HG03045 (cell line): Measurements from ENCODE around the gene TELO2.
"Not testable (repeated sequence)": the region's sequence is repeated elsewhere in the genome, so short reads cannot be mapped to it uniquely, and the experiment has no call there.

Experiments
- ATAC-seq: cut with Tn5 transposase; IDR thresholded peaks from one replicate; pipeline ENCODE4 v1.9.1; 2021; ENCODE audit warnings: mild to moderate bottlenecking, moderate library complexity; ENCODE audit not compliant: unreplicated experiment

The TELO2 gene

DNA sequence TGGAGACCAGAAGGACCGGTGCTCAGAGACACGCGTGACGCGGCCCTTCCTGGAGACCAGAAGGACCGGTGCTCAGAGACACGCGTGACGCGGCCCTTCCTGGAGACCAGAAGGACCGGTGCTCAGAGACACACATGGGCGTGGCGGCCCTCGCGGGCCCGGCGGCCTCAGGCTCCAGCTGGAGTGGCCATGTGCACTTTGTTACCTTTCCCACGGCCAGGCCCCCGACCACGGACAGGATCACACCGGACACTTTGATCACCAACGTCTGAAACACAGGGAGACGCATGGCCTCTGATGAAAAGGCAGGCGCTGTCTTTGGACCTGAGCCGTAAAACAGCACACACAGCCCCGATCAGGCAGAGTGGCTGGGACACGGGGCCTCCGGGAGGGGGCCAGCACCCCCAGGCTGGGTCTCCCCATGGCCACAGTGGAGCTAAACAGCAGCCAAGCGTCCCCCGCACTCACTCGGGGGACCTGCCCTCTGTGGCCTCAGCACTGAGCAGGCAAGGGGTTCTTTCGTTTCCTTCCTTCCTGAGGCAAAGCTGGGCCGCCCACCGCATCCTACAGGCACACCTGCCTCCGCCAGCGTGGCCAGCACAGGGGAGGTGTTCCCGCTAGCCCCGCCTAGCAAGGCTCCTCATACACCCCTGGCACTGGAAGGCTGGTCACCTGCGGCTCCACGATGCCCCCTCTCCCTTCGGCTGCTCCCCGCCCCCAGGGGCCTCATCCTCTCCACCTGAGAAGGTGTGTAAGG lies 35.5 kb upstream of the TELO2 start:
- no peak for ATAC-seq

DNA sequence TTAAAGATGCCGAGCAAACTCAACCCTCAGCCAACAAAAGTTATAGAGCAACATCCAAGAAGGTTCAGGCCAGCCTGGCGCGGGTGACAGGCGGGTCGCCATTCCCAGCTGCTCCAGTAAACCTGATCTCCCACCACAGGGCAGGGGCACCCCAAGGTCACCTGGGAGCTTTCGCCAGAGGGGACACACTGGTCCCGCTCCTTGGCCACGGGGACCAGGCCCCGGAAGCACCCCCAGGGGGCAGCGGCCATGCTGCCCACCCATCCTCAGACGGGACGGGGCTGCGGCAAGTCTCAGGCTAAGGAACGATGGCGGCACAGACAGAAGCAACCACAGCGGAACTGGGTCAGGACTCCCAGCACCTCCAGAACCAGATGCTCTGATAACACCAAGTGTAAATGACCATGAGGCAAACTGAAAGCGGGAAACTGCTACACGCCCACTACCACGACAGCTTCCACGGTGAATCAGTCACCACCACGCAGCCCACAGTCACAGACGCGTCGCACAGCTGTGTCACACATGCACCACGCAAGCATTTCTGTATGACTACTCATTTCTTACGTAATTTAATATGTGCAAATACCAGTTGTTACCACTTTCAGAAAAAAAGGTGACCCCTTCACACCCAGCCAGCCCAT lies 34.7 kb upstream of the TELO2 start:
- no peak for ATAC-seq

DNA sequence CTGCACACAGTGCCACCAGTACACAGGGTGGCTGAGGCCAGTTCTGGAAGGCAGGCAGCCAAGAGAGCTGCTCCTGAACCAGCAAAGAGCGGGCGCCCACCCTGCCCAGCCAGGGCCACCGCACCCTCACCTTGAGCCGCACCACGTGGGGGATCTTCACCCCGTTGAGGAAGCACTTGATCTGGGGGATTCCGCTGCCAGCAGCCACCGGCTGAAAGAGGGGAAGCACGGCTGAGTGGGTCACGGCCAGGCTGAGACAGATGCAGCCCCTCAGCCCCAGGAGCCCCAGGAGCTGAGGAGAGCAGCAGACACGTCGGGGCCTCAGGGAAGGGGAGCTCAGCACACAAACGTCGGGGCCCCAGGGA lies 34.2 kb upstream of the TELO2 start:
- no peak for ATAC-seq

DNA sequence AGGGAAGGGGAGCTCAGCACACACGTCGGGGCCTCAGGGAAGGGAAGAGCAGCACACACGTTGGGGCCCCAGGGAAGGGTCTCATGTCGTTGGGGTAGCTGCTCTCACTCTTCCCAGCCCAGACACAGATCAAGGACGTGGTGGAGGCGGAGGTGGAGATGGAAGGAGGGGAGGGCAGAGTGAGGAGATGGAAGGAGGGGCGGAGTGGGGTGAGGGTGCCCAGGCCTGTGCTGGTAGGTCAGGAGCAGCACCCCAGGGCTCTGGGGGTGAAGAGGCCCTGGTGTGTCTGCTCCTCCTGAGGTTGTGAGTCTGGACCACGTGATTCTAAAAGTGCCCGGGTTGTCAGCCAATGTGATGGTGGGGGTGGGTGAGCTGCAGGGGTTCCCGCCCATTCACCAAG lies 33.2 kb upstream of the TELO2 start:
- no peak for ATAC-seq

DNA sequence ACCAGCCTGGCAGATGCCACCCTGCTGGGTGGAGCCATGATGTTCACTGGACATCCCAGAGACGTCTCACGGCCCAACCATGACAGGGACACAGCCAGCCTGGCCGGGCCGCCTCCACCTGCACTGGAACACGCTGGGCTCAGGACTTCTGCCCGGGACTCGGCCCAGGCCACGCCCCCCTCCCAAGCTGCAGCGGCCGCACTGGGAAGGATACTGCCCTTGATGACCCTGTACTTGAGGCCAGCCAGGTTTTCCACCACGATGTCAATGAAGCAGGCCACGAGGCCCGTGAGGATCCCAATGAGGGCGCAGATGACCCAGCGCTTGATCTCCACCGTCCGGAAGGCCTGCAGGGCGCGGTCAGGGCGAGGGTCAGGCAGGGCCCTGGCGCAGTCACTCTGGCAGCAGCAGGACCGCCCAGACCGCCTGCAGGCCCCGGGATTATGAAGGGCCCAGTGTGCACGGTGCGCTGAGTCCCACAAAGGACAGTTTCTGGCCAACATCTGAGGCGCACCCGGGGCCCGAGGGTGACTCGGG lies 32.5 kb upstream of the TELO2 start:
- no peak for ATAC-seq

DNA sequence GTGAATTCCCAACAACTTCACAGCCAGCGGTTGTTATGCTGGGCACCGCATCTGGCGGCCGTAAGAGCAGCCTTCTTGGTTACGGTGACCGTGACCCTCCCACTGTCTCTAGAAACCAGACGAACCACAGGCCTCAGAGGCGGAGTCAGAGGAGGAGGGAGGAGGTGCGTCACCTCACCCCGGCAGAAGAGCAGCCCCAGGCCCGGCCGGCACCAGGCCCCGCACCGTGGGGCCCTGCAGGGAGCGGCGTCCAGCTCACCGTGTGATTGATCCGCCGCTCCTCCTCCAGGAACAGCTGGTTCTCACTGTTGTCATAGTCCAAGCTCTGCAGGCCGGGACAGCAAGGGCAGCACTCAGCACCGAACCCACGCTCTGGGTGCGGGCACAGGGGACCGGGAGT lies 32.0 kb upstream of the TELO2 start:
- ATAC-seq, result no peak

DNA sequence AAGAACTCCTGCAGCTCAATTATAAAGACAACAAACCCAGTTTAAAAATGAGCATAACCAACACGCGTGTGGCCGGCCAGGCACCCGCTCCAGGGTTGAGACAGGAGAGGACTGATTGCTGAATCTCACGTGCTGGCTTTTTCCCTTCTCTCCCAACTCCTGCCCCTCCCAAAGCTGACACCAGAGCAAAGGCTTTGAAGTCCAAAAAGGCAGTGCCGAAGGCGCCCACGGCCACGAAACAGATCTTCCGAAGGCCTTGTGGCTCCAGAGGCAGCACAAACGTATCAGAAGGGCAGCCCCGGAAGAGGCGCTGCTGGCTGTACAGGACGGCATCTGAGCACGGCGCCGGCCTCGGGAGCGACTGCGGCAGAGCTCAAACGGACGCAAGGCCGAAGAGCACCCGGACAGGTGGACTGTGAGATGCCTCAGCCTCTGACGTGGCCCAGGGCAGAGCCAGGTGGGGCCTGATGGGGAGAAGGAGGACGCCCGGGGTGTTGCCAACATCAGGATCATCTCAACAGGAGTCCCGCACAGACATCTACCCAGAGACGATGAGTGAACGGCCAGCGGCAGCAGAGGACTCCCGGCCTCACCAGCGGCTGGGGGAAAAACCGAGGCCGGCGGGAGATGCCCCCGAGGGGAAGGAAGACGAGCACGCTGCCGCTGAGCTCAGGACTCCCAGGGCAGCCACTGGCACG lies 28.8 kb upstream of the TELO2 start:
- ATAC-seq, result no peak

DNA sequence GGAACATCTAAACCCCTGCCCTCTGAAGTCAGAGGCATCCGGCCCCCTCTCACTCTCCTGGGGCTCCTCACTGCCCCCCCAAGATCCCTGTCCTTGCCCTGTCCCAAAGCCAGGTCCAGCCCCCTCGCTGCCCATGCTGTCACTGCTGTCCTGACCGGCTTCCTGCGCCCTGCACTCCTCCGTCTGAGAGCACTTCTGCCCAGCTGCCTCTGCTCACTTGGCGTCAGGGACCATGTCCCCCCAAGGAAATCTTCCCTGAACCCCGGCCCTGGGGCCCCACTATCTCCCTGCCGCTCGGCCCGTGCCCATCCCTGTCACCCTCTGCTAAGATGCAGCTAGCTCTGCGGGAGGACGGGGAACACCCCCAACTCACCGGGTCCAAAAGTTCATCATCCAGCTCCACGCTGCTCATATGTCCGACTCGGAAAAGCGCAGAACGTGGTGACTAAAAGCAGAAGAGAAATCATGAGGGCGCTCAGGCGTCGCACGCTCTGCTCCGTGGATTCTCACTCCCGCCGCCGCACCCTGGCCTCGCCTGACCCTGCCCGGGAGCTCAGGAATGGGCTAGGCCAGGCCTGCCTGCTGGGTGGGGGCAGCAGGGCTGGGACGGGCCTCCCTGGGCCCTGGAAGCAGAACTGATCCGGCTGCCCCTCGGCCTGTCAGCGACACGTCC lies 28.1 kb upstream of the TELO2 start:
- no peak for ATAC-seq

DNA sequence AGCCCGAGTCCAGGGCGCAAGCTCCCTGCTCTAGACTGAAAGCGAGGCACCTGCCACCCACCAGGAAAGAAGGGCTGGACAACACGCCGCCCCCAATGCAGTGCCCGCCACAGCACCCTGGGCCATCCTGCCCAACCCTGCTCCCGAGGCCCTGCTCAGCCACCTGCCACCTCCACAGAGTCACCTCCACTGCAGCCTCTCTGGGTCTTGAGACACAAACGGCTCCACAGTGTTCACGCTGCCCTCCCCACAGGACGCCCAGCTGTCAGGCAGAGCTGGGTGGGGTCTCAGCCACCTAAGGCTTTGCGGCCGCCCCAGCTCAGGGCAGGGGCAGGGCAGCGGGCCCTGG lies 27.6 kb upstream of the TELO2 start:
- ATAC-seq, result no peak

DNA sequence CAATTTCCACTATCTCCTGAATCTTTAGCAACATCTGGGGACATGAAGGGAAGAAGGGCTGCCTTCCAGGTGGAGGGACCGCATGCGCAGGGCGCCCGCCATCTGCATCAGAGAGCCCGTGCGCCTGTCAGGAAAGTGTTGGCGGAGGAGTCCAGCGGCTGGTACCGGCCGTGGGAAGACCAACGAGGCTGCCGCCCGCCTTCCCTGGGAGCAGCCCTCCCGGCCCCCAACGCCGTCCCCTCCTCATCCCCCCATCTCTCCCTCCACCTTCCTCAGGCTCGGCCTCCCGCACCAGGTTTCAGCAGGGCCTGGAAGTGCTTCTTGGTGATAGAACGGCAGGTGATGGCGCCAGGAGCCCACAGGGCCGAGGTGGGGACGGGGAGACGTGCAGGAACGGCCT lies 27.1 kb upstream of the TELO2 start:
- no peak for ATAC-seq

DNA sequence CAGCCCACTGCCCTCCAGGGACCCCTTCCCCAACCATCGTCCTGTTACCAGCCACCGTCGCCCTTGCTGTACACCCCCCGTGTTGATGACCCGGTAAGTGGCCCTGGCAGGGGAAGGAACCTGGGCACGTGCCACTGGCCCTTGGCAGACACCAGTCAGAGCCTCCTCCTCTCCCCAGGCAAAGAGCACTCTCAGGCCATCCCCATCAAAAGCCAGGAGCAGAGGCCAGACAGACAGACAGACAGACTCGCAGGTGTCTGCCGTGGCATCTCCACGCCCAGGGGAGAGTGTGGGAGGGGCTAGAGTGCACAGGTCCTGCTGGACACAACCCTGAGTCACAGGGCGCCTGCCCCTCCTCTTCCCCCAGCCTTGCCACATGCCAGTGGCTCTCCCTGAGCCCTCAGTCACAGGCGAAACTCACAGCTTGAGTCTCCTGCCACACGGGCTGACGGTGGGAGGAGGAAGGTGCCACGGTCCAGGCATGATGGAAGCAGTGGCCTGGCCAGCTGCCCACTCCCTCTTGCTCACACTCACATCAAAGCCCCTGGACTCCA lies 26.1 kb upstream of the TELO2 start:
- no peak for ATAC-seq

DNA sequence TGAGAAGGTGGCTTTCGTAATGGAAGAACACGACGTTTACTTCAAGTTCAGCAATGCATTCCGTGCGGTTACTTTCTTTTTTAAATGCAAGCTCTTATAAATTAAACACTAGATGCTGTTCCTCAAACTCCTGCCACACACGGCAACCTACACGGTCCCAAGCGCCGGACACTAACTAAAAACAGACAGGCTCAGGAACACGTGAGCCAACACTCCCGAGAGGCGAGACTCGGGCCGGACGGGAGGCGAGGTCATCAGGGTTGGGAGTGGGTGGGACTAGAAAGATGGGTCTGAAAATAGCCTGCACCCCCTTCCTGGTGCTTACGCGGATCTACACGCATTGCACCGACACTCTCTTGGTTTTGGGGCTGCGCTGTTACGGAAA lies 24.7 kb upstream of the TELO2 start:
- no peak for ATAC-seq

DNA sequence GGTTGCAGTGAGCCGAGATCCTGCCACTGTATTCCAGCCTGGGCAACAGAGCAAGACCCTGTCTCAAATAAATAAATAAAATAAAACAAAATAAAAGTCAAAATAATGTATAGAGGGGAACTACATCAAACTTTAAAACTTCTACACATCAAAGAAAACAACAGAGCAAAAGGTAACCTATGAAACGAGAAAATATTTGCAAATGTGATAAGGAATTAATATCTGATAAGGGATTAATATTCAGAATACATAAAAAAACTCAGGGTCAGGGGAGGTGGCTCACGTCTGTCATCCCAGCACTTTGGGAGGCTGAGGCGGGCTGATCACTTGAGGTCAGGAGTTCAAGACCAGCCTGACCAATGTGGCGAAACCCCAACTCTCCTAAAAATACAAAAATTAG lies 24.0 kb upstream of the TELO2 start:
- not testable (repeated sequence) for ATAC-seq

DNA sequence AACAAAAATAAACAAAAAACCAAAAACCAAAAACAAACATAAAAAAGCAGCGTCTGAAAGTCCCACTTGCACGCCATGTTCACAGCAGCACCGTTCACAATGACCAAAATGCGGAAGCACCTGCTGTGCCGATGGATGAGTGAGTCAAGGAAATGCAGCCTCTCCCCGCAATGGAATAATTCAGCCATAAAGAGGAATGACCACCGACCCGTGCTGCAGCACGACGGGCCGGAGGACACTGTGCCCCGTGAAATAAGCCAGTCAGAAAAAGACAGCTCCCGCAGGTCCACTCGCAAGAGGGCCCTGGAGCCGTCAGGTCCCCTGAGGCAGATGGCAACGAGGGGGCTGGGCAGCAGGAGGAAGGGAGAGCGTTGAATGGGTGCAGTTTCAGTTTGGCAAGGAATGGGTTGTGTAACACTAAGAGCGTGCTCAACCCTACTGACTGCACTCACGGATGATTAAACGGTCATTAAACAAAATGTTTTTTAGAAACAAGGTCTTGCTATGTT lies 23.4 kb upstream of the TELO2 start:
- no peak for ATAC-seq

DNA sequence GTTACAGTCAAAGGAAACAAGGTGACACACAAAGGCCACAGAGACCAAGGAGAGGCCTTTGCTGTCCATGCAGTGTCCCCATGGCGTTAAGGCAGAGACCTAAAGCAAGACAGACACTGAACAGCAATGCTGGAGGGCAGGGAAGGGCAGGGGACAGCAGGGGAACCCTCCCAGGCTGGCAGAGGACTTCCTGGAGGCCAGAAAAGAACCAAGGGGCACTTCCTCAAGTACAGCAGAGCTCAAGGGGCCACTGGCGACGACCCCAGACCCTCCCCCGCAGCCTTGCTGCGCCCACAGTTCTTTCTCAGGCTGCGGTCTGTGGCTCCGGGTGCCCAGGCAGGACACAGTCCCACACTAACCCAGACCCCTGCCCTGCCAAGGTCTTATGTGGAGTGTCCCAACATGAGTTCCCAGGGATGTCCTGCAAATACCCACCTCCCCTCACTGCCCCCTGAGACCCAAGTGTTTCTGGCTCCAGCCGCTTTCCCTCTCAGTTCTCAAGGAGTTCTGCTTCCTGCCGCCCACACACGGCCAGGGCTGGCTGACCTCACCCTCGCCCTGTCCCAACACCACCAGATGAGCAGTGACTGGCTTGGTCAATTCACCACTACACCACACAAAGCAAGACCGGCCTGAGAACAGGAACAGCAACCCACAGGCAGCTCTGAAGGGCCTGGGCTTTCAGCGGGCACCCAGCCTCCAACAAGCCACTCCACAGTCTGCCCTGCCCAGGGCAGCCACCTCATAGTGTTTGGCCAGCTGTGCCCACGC lies 22.5 kb upstream of the TELO2 start:
- ATAC-seq, result no peak

DNA sequence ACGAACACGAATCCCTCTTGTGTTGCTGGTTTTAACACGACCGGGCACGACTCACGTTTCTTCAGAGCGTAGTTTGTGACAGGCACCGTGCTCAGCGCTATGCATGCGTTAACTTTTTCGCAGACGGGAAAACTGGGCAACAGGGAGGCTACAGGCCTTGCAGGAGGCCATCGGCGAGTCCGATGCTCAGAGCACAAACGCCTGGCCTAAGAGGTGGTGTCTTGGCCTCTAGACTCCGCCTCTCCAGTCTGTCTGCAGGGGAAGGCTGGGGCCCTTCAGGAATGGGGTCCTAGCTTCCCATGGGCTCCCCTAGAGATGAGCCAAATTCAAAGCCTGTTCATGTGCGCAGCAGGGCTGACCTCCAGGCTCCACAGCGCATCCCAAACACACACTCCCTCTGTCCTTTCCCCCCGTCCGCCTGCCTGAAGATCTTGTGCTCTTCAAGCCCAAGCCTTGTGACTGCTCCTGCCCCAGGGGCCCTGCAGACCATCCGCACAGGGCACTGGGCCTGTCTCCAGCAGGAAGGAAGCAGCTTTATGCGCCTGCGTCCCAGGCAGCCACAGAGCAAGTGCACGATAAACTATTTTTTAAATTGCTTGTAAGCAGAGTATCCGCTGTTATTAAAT lies 21.5 kb upstream of the TELO2 start:
- no peak for ATAC-seq

DNA sequence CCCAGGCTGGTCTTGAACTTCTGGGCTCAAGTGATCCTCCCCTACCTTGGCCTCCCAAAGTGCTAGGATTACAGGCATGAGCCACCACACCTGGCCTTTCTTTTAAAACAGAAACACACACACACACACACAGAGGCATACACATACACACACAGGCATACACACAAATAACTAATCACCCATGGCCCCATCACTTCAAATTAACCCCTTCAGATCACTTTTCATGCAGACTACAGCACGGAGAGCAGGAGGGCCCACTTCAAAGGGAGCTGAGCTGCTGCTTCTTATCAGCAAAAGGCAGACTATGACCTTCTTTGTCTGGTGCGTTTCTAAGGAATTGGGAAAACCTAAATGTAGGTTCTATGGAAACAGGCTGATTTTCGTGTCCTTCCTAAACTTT lies 20.2 kb upstream of the TELO2 start:
- ATAC-seq, result no peak

DNA sequence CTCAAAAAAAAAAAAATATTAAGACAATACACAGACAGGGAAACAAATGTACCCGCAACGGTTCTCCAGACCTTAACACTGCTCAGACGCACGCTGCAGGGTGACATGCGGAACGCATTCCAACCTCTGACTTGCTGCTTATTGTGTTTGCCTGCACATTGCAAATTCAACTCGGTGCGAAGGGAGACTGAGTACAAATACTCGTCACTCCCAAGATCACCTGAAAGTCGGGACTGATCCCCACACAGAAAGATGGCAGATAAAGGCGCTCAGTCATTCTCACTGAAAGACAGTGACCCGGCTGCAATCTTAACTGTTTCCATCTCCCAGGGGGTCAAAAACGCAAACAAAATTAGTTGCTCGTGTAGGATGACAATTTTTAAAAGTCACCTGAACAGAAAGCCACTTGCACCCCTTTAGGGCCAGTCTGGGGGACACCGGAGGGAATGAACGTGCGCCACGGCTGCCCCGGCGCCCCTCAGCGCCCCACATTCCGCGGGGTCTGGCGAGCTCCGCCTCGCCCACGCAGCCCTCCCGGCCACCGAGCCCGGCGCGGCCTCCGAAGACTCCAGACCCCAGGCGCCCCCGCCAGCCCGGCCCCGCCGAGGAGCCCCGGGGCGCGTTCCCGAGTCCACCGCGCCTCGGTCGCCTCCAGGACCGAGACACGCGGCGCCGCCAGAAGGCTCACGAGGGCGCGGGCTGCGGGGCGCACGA lies 18.9 kb upstream of the TELO2 start:
- no peak for ATAC-seq
